ENCODE data around the gene CTPS2.
A peak's percentile ranks its signal among the peaks of the same experiment; 100 is the strongest.

CTPS2 gene

GRCh38 chrX:16711893-16712547 lies 449 bp downstream of the CTPS2 start:
- DNase-seq (ENCODE audit: low spot score), result peak; percentile 57

DNA sequence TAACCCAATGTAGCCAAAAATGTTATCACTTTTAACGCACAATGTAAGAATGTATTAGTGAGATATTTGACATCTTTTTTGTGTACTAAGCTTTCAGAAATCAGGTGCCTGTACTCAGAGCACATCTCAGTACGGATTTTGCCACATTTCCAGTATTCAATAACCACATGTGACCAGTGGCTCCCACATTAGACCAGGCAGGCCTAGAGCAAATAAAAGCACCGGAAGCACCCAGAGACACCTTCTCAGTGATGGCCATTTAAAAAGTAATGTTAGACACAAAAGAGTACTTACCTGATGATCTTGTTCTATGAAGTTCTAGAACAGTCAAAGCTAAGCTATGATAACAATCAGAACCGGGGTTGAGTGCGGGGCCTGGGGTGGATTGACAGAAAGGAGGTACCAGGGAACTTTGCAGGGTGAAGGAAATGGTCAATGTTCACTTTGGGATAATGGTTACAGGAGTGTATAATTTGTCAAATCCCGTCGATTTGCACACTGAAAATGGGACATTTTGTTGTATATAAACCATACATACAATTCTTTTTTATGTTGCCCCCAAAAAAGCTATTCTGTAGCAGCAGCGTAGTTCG lies 1.2 kb downstream of the CTPS2 start:
- DNase-seq (ENCODE audit: low spot score), result peak; percentile 4

- no peak for DNase-seq (ENCODE audit: low spot score)
Measured at GRCh38 chrX:16708016-16708415, 4.5 kb downstream of the CTPS2 start.

GRCh38 chrX:16705370-16705769 lies 7.1 kb downstream of the CTPS2 start:
- no peak for DNase-seq (ENCODE audit: low spot score)

- DNase-seq (ENCODE audit: low spot score), result no peak
Measured at GRCh38 chrX:16702700-16703599, 9.5 kb downstream of the CTPS2 start.

GRCh38 chrX:16700734-16701133 lies 11.7 kb downstream of the CTPS2 start:
- DNase-seq (ENCODE audit: low spot score), result no peak

GRCh38 chrX:16699389-16699788 lies 13.1 kb downstream of the CTPS2 start:
- DNase-seq (ENCODE audit: low spot score), result no peak

- DNase-seq (ENCODE audit: low spot score), result no peak
Measured at GRCh38 chrX:16696956-16697355, 15.5 kb downstream of the CTPS2 start.

DNA sequence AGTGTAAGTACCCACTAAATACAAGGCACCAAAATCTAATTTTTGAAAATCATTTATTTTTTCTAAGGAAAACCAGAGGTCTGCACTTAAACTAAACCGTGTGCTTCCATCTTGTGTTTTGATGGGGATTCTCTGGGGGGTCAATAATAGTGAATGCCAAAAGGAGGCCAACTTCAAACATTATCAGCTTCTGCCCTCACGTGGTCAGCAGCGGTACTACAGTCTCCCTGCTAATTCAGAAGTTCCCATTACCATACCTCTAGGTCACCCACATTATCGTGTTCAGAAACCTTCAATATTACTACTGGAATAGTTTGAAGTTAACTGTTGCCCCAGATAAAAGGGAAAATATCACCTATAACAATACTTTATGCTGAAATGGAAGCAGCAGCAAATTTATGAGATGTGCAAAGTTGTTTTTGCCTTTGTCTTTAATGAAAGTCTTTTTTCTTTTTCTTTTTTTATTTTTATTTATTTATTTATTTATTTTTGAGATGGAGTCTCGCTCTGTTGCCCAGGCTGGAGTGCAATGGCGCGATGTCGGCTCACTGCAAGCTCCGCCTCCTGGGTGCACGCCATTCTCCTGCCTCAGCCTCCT lies 17.3 kb downstream of the CTPS2 start:
- peak; percentile 44 for DNase-seq (ENCODE audit: low spot score)

- no peak for DNase-seq (ENCODE audit: low spot score)
Measured at GRCh38 chrX:16687514-16687913, 25.0 kb downstream of the CTPS2 start.

DNA sequence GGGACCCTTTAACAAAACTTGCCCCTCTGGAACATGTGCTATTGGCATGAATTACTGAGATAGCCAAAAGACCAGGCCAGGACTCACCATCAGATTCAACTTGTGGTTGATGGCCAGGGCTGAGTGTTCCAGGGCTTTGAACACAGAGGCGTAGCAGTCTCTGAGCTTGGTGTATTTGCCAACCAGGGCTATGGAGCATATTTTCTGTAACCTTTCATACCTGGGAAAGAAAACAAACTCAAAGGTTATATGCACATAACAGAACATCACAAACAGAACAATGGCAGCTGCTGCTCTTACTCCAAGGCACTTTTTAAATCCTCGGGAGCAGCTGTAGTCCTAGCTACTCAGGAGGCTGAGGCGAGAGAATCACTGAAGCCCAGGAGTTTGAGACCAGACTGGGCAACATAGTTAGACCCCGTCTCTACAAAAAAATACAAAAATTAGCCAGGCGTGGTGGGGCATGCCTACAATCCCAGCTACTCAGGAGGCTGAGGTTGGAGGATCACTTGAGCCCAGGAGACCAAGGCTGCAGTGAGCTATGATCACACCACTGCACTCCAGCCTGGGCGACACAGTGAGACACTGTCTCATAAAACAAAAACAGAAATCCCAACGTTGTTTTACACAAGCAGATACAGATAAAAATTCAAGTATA lies 29.3 kb downstream of the CTPS2 start:
- DNase-seq (ENCODE audit: low spot score), result no peak

- no peak for DNase-seq (ENCODE audit: low spot score)
Measured at GRCh38 chrX:16678689-16679088, 33.8 kb downstream of the CTPS2 start.

DNA sequence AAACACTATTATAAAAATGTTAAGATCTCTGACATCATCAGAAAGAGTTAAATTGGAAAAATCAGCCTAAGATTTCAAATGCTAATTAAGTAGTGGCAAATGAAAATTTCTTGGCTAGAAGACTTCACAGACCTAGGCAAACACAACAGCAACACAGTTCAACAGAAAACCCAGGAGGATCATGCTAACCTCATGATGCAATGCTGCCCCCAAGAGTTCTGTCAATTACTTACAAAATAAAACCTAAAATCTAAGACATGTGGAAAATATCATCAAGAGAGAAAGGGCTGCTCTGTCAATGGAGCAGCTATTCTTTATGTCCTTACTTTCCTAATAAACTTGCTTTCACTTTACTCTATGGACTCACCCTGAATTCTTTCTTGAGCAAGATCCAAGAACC lies 41.5 kb downstream of the CTPS2 start:
- peak; percentile 41 for DNase-seq (ENCODE audit: low spot score)

- no peak for DNase-seq (ENCODE audit: low spot score)
Measured at GRCh38 chrX:16666541-16666940, 45.9 kb downstream of the CTPS2 start.

- no peak for DNase-seq (ENCODE audit: low spot score)
Measured at GRCh38 chrX:16665089-16665488, 47.4 kb downstream of the CTPS2 start.

DNA sequence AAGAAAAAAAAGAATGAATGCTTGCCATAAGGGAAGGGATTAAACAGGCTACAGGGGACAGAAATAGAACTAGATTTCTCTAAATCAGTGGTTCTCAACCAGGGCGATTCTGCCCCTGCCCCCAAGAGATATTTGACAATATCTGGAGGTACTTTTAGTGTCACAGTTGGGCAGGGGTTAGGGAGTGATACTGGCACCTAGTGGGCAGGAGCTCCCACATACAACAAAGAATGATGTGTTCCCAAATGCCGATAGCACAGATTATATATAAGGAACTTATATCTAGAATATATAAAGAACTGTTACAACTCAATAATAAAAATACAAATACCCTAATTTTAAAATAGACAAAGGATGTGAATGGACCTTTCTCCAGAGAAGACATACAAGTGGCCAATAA lies 47.8 kb downstream of the CTPS2 start:
- no peak for DNase-seq (ENCODE audit: low spot score)

- no peak for DNase-seq (ENCODE audit: low spot score)
Measured at GRCh38 chrX:16664074-16664473, 48.4 kb downstream of the CTPS2 start.

DNA sequence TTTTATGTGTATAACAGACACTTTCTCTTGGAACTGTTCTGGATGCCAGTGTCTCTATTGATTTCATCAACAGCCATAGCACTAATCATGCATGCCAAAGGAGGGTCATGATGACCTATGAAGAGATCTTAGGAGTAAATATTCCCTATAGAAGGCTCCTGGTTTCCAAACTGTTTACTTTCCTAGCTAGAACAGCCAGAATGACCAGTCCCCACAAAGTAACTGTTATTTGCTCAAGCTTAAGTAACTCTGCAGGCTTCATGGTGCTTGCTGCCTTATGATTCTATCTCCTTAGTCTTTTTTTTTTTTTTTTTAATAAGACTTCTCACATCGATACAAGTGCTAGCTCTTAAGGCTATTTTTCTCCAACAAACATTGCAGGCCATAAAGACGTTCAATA lies 50.1 kb downstream of the CTPS2 start:
- no peak for DNase-seq (ENCODE audit: low spot score)

- DNase-seq (ENCODE audit: low spot score), result no peak
Measured at GRCh38 chrX:16661495-16661894, 51.0 kb downstream of the CTPS2 start.

- no peak for DNase-seq (ENCODE audit: low spot score)
Measured at GRCh38 chrX:16659321-16659720, 53.1 kb downstream of the CTPS2 start.

DNA sequence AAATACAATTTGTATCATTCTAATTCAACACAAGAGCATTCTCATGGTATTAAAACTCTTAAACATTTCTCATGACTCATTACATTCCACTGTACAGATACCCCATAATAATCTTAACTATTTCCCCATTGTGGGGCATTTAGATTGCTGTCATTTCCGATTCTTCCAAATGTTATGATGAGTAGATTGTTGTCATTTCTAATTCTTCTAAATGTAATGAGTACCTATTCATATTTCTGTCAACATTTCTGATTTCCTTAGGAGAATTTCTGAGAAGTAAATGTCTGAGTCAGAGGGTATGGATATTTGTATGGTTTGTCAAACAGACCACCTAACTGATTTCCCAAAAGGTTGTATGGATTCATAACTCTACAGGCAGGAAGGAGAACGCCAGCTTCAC lies 54.2 kb downstream of the CTPS2 start:
- DNase-seq (ENCODE audit: low spot score), result no peak

GRCh38 chrX:16654093-16654492 lies 58.4 kb downstream of the CTPS2 start:
- no peak for DNase-seq (ENCODE audit: low spot score)

Data from iPS-NIHi11 (cell line).